ENCODE data around the gene GATA5. TPM values are rescaled to one million over a fixed set of nuclear protein-coding genes. Genes with fewer than 3 reads are reported as not detected.
A peak's percentile ranks its signal among the peaks of the same experiment; 100 is the strongest.

Gene GATA5
- total RNA-seq, 1 experiment from 2014 or later: 1.4 TPM

DNA sequence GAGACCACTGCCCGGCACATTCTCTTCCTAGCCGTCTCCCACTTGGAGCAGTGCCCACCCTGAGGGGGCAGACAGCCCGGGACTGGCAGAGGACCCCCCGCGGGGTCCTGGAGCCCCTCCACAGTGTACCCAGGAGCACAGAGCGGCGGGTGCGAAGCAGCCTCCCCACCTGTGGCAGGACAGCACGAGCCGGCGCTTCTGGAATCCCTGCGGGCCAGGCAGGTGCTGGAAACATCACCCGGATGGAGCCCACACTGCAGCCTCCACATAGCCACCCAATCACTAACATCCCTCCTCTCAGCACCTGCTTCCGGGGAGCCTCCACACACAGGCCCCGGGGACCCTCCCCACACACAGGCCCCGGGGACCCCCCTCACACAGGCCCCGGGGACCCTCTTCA lies 18.7 kb downstream of the GATA5 start:
- TF ChIP-seq KAT7 (CRISPR knock-in tag; IDR thresholded peaks at IDR 0.05; ENCODE audit: borderline replicate concordance): no peak
- no peak for TF ChIP-seq MXD4 (CRISPR knock-in tag; IDR thresholded peaks at IDR 0.05; ENCODE audit: borderline replicate concordance)
- TF ChIP-seq NFATC4 (CRISPR knock-in tag; IDR thresholded peaks at IDR 0.05): no peak
- CTCF ChIA-PET: no interaction called here
- ATAC-seq: no peak

DNA sequence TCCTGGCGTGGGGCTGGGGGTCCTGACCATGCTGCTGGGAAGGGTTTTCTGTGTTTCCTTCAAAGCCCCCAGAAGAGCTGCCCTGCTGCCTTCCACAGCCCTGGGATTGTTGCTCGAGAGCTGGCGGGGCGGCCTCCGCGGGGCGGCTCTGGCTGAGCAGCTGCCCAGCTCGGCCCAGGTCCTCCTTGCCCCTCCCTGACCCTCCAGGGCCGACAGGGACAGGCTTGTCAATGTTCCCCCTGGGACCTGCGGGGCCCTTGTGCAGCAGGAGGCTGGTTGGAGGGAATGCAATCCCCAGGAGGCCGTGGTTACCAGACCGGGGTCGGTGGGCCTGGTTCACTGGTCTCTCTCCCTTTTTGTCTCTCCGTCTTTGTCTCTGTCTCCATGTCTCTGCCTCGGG lies 19.9 kb downstream of the GATA5 start:
- ChIA-PET POLR2A (no interaction called here), CTCF (interaction anchor here (1.5 kb wide), 1 partner anchor 26 kb away, joined by 4 read pairs; no protein-coding TSS in a partner anchor)
- Mint-ChIP-seq H3K36me3 (no peaks in the 10 kb centered on the region), H3K27me3 (ENCODE audit: low read depth) (no peaks in the 10 kb centered on the region), H3K9me3 (no peaks in the 10 kb centered on the region), H3K27ac (peak overlapping the region; percentile 94), H3K4me3 (no peak overlapping the region), H3K4me1 (peaks cover 5% of the 10 kb centered on the region; the same call in 1 of the 2 replicates)
- ATAC-seq: no peak
- TF ChIP-seq, protein P1, sequence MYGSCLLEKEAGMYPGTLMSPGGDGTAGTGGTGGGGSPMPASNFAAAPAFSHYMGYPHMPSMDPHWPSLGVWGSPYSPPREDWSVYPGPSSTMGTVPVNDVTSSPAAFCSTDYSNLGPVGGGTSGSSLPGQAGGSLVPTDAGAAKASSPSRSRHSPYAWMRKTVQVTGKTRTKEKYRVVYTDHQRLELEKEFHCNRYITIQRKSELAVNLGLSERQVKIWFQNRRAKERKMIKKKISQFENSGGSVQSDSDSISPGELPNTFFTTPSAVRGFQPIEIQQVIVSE (CRISPR knock-in tag; IDR thresholded peaks at IDR 0.05; ENCODE audit: borderline replicate concordance): no peak
- TF ChIP-seq, protein P2, sequence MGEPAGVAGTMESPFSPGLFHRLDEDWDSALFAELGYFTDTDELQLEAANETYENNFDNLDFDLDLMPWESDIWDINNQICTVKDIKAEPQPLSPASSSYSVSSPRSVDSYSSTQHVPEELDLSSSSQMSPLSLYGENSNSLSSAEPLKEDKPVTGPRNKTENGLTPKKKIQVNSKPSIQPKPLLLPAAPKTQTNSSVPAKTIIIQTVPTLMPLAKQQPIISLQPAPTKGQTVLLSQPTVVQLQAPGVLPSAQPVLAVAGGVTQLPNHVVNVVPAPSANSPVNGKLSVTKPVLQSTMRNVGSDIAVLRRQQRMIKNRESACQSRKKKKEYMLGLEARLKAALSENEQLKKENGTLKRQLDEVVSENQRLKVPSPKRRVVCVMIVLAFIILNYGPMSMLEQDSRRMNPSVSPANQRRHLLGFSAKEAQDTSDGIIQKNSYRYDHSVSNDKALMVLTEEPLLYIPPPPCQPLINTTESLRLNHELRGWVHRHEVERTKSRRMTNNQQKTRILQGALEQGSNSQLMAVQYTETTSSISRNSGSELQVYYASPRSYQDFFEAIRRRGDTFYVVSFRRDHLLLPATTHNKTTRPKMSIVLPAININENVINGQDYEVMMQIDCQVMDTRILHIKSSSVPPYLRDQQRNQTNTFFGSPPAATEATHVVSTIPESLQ (CRISPR knock-in tag; IDR thresholded peaks at IDR 0.05): no peak
- TF ChIP-seq, protein P3, sequence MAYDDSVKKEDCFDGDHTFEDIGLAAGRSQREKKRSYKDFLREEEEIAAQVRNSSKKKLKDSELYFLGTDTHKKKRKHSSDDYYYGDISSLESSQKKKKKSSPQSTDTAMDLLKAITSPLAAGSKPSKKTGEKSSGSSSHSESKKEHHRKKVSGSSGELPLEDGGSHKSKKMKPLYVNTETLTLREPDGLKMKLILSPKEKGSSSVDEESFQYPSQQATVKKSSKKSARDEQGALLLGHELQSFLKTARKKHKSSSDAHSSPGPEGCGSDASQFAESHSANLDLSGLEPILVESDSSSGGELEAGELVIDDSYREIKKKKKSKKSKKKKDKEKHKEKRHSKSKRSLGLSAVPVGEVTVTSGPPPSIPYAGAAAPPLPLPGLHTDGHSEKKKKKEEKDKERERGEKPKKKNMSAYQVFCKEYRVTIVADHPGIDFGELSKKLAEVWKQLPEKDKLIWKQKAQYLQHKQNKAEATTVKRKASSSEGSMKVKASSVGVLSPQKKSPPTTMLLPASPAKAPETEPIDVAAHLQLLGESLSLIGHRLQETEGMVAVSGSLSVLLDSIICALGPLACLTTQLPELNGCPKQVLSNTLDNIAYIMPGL (CRISPR knock-in tag; IDR thresholded peaks at IDR 0.05): no peak
- TF ChIP-seq, protein P4, sequence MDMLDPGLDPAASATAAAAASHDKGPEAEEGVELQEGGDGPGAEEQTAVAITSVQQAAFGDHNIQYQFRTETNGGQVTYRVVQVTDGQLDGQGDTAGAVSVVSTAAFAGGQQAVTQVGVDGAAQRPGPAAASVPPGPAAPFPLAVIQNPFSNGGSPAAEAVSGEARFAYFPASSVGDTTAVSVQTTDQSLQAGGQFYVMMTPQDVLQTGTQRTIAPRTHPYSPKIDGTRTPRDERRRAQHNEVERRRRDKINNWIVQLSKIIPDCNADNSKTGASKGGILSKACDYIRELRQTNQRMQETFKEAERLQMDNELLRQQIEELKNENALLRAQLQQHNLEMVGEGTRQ (CRISPR knock-in tag; IDR thresholded peaks at IDR 0.05): no peak
- TF ChIP-seq GTF2I (CRISPR knock-in tag; conservative IDR thresholded peaks at IDR 0.05) (no peak), NR1H2 (CRISPR knock-in tag; IDR thresholded peaks at IDR 0.05) (no peak), CBFB (CRISPR knock-in tag; IDR thresholded peaks at IDR 0.05; ENCODE audit: low read depth) (no peak), GABPB1 (CRISPR knock-in tag; IDR thresholded peaks at IDR 0.05) (no peak), EMX1 (CRISPR knock-in tag; IDR thresholded peaks at IDR 0.05) (no peak), ZNF263 (CRISPR knock-in tag; IDR thresholded peaks at IDR 0.05; ENCODE audit: low read depth) (no peak), ZNF423 (CRISPR knock-in tag; IDR thresholded peaks at IDR 0.05) (no peak), TEAD1 (CRISPR knock-in tag; IDR thresholded peaks at IDR 0.05) (no peak)
- TF ChIP-seq, protein P5, sequence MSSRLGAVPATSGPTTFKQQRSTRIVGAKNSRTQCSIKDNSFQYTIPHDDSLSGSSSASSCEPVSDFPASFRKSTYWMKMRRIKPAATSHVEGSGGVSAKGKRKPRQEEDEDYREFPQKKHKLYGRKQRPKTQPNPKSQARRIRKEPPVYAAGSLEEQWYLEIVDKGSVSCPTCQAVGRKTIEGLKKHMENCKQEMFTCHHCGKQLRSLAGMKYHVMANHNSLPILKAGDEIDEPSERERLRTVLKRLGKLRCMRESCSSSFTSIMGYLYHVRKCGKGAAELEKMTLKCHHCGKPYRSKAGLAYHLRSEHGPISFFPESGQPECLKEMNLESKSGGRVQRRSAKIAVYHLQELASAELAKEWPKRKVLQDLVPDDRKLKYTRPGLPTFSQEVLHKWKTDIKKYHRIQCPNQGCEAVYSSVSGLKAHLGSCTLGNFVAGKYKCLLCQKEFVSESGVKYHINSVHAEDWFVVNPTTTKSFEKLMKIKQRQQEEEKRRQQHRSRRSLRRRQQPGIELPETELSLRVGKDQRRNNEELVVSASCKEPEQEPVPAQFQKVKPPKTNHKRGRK (CRISPR knock-in tag; IDR thresholded peaks at IDR 0.05; ENCODE audit: borderline replicate concordance): no peak
- TF ChIP-seq, protein P6, sequence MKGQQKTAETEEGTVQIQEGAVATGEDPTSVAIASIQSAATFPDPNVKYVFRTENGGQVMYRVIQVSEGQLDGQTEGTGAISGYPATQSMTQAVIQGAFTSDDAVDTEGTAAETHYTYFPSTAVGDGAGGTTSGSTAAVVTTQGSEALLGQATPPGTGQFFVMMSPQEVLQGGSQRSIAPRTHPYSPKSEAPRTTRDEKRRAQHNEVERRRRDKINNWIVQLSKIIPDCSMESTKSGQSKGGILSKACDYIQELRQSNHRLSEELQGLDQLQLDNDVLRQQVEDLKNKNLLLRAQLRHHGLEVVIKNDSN (CRISPR knock-in tag; IDR thresholded peaks at IDR 0.05): no peak
- TF ChIP-seq, protein P7, sequence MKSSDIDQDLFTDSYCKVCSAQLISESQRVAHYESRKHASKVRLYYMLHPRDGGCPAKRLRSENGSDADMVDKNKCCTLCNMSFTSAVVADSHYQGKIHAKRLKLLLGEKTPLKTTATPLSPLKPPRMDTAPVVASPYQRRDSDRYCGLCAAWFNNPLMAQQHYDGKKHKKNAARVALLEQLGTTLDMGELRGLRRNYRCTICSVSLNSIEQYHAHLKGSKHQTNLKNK (CRISPR knock-in tag; IDR thresholded peaks at IDR 0.05): no peak
- DNase-seq (ENCODE audit: low spot score): no peak

More for the DNA sequence above, 18.7 kb downstream of the GATA5 start:
- POLR2A ChIA-PET: no interaction called here
- Mint-ChIP-seq H3K27me3 (ENCODE audit: low read depth) (no peaks in the 10 kb centered on the region), H3K27ac (no peak overlapping the region), H3K36me3 (no peaks in the 10 kb centered on the region), H3K4me3 (no peak overlapping the region), H3K9me3 (no peaks in the 10 kb centered on the region), H3K4me1 (peaks cover 5% of the 10 kb centered on the region; the same call in 1 of the 2 replicates)
- DNase-seq (ENCODE audit: low spot score): no peak

All from WTC11 (cell line).